ENCODE measurements around the gene BRDT.

DNA sequence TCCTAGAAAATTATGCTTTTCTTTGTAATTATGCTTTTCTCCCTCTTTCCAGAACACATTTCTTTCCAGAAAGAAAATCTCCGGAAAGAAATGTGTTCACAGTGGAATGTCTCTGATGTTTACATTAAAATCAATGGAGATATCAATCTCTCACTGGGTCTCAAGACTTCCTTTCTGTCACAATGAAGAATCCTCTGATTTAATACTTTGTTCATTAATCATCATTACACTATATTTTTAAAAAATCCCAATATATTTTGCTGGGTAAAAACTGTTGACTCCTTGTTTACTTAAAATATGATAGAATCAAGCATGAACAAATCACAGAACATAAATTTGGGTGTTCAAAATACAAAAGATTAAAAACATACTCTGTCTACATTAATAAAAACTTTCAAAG lies 36.9 kb upstream of the BRDT start:
- TF ChIP-seq EZH2 (IDR thresholded peaks at IDR 0.05; ENCODE audit: insufficient read depth, poor library complexity, severe bottlenecking) (no peak), EZH2phosphoT487 (IDR thresholded peaks at IDR 0.05; ENCODE audit: insufficient read depth, low read depth) (no peak)
